Left cardiac atrium (tissue), 4 donors: ENCODE results near the gene TP53BP2. TPM values are rescaled to one million over a fixed set of nuclear protein-coding genes. Genes with fewer than 3 reads are reported as not detected.
"Not testable (repeated sequence)": the region's sequence is repeated elsewhere in the genome, so short reads cannot be mapped to it uniquely, and the experiment has no call there.

Experiments used
- ATAC-seq, 2 donors: fragments of 200-7000 bp; cut with Tn5 transposase; one replicate each; pipeline ENCODE4 v1.9.1; 2020; ENCODE audit warnings: mild to moderate bottlenecking in 2 of 2, moderate library complexity in 2 of 2
- DNase-seq: peaks from one replicate; pipeline ENCODE4 v3.0.0-alpha.2; 2020
- intact Hi-C, 2 donors: fragments of 100-400 bp; cut with DNase I; formaldehyde crosslinking; loops; one replicate each; pipeline versions ENCODE4 v1.14.1 to v1.15.1; 2022 to 2023
- total RNA-seq, 2 donors: library from RNA; stranded (reverse); fragmentation: NEBNext Ultra II Directional; extraction: Animal tissue kit (Norgen Biotek cat#: 25700); gene quantifications; one replicate each; pipeline ENCODE4 v1.2.1, GENCODE V29; 2021
- donor health status: DM: no; HTN: yes; CAD: no.
- donor health status: DM: no; HTN: yes; CAD: no; lungs with severe emphysema.
- donor health status: DM: yes; HTN: yes; CAD: no.
- donor health status: Dilated cardiomyopathy.

TP53BP2 gene
- total RNA-seq, 2 donors from 2014 or later, result 24.0 to 26.9 TPM

DNA sequence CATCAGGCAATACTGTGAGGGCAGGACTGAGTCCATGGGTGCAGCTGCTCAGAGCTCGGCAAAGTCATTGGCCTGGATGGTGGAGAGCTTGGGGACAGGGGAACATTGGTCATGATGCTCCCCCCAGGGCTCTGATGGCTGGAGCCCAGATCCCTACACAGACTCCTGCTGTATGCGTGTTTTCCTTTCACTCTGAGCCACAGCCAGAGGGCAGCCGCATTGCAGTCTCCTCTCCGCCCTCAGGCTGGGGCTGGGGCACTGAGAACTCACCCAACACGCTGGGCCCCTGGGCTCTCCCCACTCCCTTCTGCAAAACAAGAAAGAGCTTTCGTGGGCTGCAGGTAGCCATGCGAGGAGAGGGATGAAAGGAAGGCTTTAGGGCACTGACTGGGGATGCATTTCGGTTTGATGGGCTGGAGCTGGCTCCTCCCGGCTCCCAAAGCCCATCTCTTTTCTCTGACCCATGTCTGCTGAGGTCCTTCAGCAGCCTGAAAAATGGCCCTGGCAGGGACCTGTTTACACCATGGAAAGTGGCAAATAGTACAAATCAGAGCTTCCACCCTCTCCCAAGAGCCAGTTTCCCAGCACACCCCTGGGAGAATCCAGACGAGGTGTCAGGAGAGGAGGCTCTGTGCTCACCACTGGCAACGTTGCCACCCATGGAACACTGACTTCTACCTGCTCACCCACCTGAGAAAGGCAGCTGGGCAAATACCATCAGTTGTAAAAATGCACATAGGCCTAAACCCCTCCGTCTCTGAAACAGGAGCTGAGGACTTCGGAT lies 89.6 kb downstream of the TP53BP2 start:
- intact Hi-C loops, result no loop called here
- ATAC-seq (no peak), DNase-seq (no peak)

GRCh38 chr1:223755432-223755792 lies 90.3 kb downstream of the TP53BP2 start:
- intact Hi-C loops, result no loop called here

GRCh38 chr1:223754681-223755431 lies 90.9 kb downstream of the TP53BP2 start:
- no peak for DNase-seq
- intact Hi-C loops, result no loop called here
- ATAC-seq, result no peak

More at GRCh38 chr1:223755432-223755792, 90.3 kb downstream of the TP53BP2 start:
- DNase-seq (no peak), ATAC-seq (no peak)

DNA sequence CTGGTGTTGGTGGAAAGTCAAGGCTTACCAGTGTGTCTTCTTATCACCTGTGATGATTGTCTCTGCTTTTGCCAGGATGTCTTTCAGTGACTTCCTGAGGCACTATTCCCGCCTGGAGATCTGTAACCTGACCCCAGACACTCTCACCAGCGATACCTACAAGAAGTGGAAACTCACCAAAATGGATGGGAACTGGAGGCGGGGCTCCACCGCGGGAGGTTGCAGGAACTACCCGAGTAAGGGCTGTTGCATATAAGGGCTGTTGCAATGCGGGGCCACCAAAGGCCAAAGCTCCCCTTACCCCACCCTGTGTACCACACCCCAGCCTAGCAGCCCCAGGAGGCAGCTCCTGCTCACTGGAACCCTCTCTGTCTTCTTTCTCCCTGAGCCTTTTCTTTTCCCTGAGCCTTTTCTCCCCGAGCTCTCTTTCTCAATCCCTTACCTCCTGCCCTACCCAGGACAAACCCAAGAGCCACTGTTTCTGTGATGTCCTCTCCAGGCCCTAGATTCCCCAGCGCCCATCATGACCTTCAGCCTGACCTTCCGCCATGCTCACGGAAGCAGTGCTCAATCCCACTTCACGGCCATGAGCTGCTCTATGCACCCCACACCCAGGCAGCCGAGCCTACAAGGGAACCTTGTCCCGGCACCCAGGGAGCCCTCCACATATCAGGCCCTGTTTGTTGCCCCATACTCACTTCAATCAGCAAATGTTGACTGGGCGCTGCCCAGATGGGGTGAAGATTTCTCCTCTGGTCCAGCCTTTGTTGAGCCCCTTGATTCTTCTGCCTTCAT lies 92.8 kb downstream of the TP53BP2 start:
- ATAC-seq (no peak), DNase-seq (no peak)
- intact Hi-C loops, result no loop called here

GRCh38 chr1:223751696-223752095 lies 94.1 kb downstream of the TP53BP2 start:
- intact Hi-C loops, result no loop called here
- ATAC-seq (no peak), DNase-seq (no peak)

GRCh38 chr1:223750730-223751570 lies 94.8 kb downstream of the TP53BP2 start:
- intact Hi-C loops, result no loop called here
- no peak for DNase-seq
- ATAC-seq, result no peak

DNA sequence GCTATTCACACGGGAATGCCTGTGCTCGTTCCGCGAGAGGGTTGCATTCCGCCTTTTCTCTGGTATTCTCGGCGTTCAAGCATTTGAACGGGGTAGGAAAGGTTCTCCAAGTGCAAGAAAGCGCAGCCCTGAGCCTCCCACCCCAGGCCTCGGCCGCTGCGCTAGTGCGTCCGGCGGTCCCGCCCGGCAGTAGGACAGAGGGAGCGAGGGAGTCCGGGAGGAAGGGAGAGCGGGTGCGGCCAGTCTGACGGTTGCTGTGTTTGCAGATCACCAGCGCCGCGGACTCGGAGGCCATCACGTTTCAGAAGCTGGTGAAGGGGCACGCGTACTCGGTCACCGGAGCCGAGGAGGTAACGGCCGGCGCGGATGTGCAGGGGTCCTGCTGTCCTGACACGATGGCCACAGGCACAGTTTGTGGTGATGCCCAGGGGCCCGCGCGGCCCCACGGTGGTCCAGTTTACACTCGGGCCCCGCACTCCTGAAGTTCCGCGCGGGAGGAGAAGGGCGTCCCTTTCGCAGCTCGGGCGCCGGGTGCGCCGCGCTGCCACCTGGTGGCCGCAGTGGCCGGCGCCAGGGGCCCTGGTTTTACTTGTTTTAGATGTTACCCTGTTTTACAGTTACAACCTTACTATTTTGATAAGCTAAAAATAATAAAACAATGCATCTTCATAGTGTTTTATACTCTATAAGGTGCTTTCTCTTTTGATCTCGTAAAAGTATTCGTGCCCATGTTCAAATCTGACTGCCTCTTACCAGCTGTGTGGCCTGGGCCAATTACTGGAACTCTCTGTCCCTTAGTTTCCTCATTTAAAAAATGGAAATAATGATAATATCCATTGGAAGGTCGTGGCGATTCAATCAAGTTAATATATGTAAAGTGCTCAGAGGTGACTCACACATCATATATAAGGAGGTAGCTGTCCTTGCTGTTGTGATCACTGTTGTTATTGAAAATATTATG lies 96.7 kb downstream of the TP53BP2 start:
- intact Hi-C loops, result loop anchor here (1.0 to 5.0 kb wide), 3 partner anchors 37 to 51 kb away; partner anchors contain the start of gene CAPN2 (in 2 of the 2)
- ATAC-seq (peak; percentile 88 to 89), DNase-seq (peak; percentile 72)

GRCh38 chr1:223748405-223748772 lies 97.4 kb downstream of the TP53BP2 start:
- ATAC-seq (peak; percentile 50 to 82), DNase-seq (no peak)
- intact Hi-C loops, result loop anchor here in 1 of 2 donors (5.0 kb wide), 1 partner anchor 36 kb away; the partner anchor contains the start of gene CAPN2

DNA sequence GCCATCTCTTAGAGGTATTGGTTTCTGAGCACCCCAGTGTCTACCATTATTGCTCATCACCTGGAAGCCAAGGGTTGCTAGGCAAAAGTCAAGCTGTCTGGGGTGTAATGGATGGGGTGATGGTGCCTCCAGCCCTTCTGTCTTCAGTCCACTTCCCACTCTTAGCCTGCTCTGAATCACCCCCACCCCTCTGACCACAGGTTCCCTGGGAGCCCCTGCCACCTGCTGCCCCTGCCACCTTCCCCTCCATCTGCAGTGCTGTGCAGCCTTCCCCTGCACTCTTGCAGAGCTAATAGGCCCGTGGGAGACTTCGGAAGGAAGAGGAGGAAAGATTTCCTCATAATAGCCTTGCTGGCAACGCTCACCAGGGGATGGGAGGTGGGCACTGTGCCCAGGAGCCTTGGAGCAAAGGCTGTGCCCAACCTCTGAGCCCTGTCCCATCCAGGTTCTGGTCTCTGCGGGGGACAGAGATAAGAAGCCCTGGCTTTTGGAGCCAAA lies 97.9 kb downstream of the TP53BP2 start:
- intact Hi-C loops, result loop anchor here in 1 of 2 donors (5.0 kb wide), 1 partner anchor 36 kb away; the partner anchor contains the start of gene CAPN2
- peak; percentile 65 for DNase-seq
- peak; percentile 42 to 48 for ATAC-seq

DNA sequence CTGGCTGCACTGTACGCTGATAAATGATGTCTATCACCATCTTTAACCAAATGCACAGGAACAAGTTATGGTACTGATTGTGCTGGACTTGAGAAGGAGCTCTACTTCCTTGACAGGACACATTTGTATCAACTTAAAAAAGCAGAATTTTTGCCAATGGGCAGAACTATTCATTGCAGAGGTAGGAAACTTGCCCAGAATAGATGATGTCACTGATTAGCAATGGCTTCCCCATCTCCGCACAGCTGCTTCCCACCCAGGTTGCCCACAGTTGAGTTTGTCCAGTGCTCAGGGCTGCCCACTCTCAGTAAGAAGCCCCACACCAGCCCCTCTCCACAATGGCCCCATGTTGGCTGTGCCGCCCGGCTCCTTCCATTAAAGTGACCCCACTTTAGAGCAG lies 100.0 kb downstream of the TP53BP2 start:
- DNase-seq (no peak), ATAC-seq (no peak)
- intact Hi-C loops, result loop anchor here in 1 of 2 donors (5.0 kb wide), 1 partner anchor 33 kb away; the partner anchor contains the start of gene CAPN2

- ATAC-seq (peak in 1 of 2 donors; percentile 14), DNase-seq (no peak)
- intact Hi-C loops, result no loop called here
These were observed 102.8 kb downstream of the TP53BP2 start for GRCh38 chr1:223742856-223743517.

GRCh38 chr1:223741861-223742260 lies 103.9 kb downstream of the TP53BP2 start:
- DNase-seq, result no peak

DNA sequence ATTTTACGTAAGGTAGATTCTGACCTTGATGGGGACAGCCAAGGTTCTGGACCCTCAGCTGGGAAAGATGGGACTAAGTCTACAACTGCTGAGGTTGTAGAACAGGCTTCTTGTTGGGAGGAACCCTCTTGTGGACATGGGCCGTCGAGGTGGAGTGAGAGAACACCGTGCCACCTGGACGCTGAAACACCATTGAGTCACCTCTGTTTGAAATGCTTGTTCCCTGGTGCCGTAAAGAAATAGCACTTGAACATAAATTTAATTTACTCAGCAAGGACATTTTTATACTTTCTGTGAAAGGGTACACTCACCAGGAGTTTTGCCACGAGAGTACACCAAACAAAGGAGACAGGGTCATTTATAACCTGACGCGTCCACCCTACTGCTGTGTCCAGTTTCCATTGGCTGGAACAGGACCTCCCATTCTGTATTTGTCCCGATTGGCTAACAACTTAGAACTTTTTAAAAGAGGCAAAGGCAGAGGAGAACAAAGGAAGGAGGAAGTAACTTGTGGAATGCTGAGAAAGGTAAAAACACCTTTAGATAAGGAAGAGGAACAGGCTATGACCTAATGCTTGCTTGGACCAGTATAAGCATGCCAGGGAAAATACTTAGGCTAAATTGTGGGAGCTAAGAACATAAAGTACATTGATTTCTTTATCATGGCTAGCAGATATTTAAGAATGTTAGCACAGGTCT lies 105.6 kb downstream of the TP53BP2 start:
- intact Hi-C loops, DNase-seq, ATAC-seq: not testable (repeated sequence)

More at GRCh38 chr1:223741861-223742260, 103.9 kb downstream of the TP53BP2 start:
- intact Hi-C loops, result no loop called here
- ATAC-seq, result no peak

DNA sequence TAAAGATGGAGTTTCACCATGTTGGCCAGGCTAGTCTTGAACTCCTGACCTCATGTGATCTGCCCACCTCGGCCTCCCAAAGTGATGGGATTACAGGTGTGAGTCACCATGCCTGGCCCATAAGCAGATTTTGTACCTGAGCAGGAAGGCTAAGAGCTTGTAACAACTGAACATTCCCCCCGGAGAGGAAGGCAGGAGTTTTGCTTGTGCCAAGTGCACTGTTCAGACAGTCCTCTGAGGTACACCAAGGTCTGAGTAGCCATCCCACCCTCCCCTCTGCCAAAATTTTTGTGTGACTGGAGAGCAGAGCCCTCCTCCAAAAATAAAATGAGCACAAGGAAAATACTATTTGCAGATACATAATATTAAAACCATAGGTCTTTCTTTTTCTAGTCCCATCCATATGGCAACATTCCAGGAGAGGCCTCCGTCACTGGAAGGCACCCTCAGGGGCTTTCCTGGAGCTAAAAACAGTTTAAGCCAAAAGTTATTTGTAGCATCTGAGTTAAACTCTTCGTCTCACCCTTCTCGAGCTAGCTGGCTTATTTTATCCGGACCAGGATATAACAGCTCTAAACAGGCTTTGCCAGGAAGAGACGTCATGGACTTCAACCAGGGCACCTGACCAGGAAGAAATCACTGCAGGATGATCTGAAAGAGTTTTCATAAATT lies 106.2 kb downstream of the TP53BP2 start:
- no peak for DNase-seq
- ATAC-seq, result peak; percentile 62 to 69
- intact Hi-C loops, result no loop called here
